SH-SY5Y (cell line): Measurements from ENCODE around the gene GOLT1B.

ENCODE experiments used
- GATA2 ChIP-seq: IDR thresholded peaks from 2 replicates; pipeline ENCODE4 v1.6.1; 2011; ENCODE audit warnings: mild to moderate bottlenecking, low read depth, low read length
- GATA3 ChIP-seq: IDR thresholded peaks from 2 replicates; pipeline ENCODE4 v1.6.1; 2011; ENCODE audit warnings: low read depth, mild to moderate bottlenecking, low read length, moderate library complexity

The GOLT1B gene

GRCh38 chr12:21542403-21542802 is 40.8 kb downstream of the GOLT1B start:
- TF ChIP-seq GATA2, result no peak
- TF ChIP-seq GATA3, result no peak

GRCh38 chr12:21543151-21543550 is 41.6 kb downstream of the GOLT1B start:
- TF ChIP-seq GATA3, result no peak
- no peak for TF ChIP-seq GATA2

- TF ChIP-seq GATA3, result no peak
- no peak for TF ChIP-seq GATA2
These were observed 44.0 kb downstream of the GOLT1B start for GRCh38 chr12:21545557-21545956.

- TF ChIP-seq GATA2 (no peak), GATA3 (no peak)
These were observed 45.1 kb downstream of the GOLT1B start for GRCh38 chr12:21546716-21547115.

- TF ChIP-seq GATA2 (no peak), GATA3 (no peak)
These were observed 45.8 kb downstream of the GOLT1B start for GRCh38 chr12:21547437-21547836.

- TF ChIP-seq GATA2, result no peak
- TF ChIP-seq GATA3, result no peak
These were observed 50.4 kb downstream of the GOLT1B start for GRCh38 chr12:21551841-21552465.

GRCh38 chr12:21552635-21553328 is 51.2 kb downstream of the GOLT1B start:
- no peak for TF ChIP-seq GATA3
- TF ChIP-seq GATA2, result no peak

- TF ChIP-seq GATA3 (no peak), GATA2 (no peak)
These were observed 51.7 kb downstream of the GOLT1B start for GRCh38 chr12:21553329-21553675.

GRCh38 chr12:21558100-21558679 is 56.6 kb downstream of the GOLT1B start:
- TF ChIP-seq GATA3 (no peak), GATA2 (no peak)

- TF ChIP-seq GATA3, result no peak
- TF ChIP-seq GATA2, result no peak
These were observed 58.4 kb downstream of the GOLT1B start for GRCh38 chr12:21559855-21560569.

GRCh38 chr12:21561158-21561557 is 59.6 kb downstream of the GOLT1B start:
- TF ChIP-seq GATA3, result no peak
- TF ChIP-seq GATA2, result no peak

- TF ChIP-seq GATA3 (no peak), GATA2 (no peak)
These were observed 61.3 kb downstream of the GOLT1B start for GRCh38 chr12:21562859-21563258.

- TF ChIP-seq GATA2, result no peak
- no peak for TF ChIP-seq GATA3
These were observed 64.8 kb downstream of the GOLT1B start for GRCh38 chr12:21566223-21566906.

GRCh38 chr12:21566907-21567394 is 65.4 kb downstream of the GOLT1B start:
- TF ChIP-seq GATA3 (no peak), GATA2 (no peak)
